ENCODE results near the gene ZNF577. TPM values are rescaled to one million over a fixed set of nuclear protein-coding genes. Genes with fewer than 3 reads are reported as not detected.
A peak's percentile ranks its signal among the peaks of the same experiment; 100 is the strongest.

ZNF577 gene
- total and polyA plus RNA-seq, 2 of the 13 experiments (the other 11 are each of a cell fraction or from before 2014, with no cell fraction given), result 5.7 to 7.6 TPM

DNA sequence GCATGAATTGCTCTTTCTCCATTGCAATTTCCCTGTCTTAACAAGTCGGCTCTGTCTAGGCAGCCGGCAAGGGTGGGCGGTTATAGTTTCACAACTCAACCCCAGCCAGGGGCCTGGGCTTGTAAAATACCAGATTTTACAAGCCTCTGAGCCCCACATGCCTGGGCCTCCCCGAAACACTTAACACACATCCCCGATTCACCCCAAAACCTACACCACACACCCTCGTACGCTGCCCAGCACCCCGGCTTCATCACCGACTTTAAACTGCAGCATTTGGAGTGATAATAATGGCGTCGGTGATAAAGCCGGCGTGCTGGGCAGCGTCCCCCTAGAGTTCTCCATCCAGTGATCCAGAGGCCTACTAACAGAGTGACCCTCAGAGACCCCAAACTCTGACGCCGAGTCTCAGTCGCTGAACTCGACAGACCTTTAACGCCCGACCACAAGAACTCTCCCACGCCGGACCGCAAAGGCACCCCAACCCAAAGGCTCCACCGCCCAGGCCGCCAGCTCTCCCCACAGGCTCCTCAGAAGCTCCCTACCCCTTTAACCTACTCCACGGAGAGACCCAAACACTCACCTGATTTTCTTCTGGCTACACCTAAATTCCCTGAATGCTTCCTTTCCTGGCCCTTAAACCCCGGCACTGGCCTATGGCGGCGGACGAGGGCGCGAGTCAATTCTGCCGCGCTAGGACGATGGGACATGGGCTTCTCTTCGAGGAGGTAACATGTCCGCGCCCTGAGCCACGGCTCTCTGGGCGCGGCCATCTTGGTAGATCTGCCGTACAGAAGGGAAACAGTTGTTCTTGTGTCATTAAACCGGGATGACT is 16.8 kb upstream of the ZNF577 start, which contains the start of gene ZNF649 (continued):
- TF ChIP-seq AHDC1 (CRISPR knock-in tag; IDR thresholded peaks at IDR 0.05; ENCODE audit: borderline replicate concordance), result no peak
- TF ChIP-seq FOXM1 (CRISPR knock-in tag; IDR thresholded peaks at IDR 0.05), result no peak
- peak; percentile 61; the same call in 1 of the 2 replicates for TF ChIP-seq ZNF230 (CRISPR knock-in tag; IDR thresholded peaks at IDR 0.05)
- TF ChIP-seq, protein P1, sequence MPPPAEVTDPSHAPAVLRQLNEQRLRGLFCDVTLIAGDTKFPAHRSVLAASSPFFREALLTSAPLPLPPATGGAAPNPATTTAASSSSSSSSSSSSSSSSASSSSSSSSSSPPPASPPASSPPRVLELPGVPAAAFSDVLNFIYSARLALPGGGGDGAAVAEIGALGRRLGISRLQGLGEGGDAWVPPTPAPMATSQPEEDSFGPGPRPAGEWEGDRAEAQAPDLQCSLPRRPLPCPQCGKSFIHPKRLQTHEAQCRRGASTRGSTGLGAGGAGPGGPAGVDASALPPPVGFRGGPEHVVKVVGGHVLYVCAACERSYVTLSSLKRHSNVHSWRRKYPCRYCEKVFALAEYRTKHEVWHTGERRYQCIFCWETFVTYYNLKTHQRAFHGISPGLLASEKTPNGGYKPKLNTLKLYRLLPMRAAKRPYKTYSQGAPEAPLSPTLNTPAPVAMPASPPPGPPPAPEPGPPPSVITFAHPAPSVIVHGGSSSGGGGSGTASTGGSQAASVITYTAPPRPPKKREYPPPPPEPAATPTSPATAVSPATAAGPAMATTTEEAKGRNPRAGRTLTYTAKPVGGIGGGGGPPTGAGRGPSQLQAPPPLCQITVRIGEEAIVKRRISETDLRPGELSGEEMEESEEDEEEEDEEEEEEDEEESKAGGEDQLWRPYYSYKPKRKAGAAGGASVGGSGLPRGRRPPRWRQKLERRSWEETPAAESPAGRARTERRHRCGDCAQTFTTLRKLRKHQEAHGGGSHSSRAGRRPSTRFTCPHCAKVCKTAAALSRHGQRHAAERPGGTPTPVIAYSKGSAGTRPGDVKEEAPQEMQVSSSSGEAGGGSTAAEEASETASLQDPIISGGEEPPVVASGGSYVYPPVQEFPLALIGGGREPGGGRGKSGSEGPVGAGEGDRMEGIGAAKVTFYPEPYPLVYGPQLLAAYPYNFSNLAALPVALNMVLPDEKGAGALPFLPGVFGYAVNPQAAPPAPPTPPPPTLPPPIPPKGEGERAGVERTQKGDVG (CRISPR knock-in tag; IDR thresholded peaks at IDR 0.05; ENCODE audit: borderline replicate concordance), result 0 out of 2 replicates have a peak, but pooled peaks have one; percentile 30
- TF ChIP-seq RFX3 (CRISPR knock-in tag; IDR thresholded peaks at IDR 0.05), result no peak
- no peak for TF ChIP-seq HNRNPK (IDR thresholded peaks at IDR 0.05; ENCODE audit: low read depth, low read length, poor library complexity, severe bottlenecking)
- no peak for TF ChIP-seq TMF1 (CRISPR knock-in tag; IDR thresholded peaks at IDR 0.05; ENCODE audit: low read depth)
- no peak for TF ChIP-seq MED1 (CRISPR knock-in tag; IDR thresholded peaks at IDR 0.05)
- TF ChIP-seq BRD4 (CRISPR knock-in tag; IDR thresholded peaks at IDR 0.05), result peak; percentile 63; the same call in 1 of the 2 replicates
- no peak for TF ChIP-seq ZFAT (CRISPR knock-in tag; conservative IDR thresholded peaks at IDR 0.05)
- no peak for TF ChIP-seq FOXC1 (CRISPR knock-in tag; IDR thresholded peaks at IDR 0.05; ENCODE audit: borderline replicate concordance)
- TF ChIP-seq, protein P2, sequence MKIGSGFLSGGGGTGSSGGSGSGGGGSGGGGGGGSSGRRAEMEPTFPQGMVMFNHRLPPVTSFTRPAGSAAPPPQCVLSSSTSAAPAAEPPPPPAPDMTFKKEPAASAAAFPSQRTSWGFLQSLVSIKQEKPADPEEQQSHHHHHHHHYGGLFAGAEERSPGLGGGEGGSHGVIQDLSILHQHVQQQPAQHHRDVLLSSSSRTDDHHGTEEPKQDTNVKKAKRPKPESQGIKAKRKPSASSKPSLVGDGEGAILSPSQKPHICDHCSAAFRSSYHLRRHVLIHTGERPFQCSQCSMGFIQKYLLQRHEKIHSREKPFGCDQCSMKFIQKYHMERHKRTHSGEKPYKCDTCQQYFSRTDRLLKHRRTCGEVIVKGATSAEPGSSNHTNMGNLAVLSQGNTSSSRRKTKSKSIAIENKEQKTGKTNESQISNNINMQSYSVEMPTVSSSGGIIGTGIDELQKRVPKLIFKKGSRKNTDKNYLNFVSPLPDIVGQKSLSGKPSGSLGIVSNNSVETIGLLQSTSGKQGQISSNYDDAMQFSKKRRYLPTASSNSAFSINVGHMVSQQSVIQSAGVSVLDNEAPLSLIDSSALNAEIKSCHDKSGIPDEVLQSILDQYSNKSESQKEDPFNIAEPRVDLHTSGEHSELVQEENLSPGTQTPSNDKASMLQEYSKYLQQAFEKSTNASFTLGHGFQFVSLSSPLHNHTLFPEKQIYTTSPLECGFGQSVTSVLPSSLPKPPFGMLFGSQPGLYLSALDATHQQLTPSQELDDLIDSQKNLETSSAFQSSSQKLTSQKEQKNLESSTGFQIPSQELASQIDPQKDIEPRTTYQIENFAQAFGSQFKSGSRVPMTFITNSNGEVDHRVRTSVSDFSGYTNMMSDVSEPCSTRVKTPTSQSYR (CRISPR knock-in tag; IDR thresholded peaks at IDR 0.05; ENCODE audit: borderline replicate concordance), result no peak
- TF ChIP-seq CC2D1A (CRISPR knock-in tag; IDR thresholded peaks at IDR 0.05), result no peak
- TF ChIP-seq, protein P3, sequence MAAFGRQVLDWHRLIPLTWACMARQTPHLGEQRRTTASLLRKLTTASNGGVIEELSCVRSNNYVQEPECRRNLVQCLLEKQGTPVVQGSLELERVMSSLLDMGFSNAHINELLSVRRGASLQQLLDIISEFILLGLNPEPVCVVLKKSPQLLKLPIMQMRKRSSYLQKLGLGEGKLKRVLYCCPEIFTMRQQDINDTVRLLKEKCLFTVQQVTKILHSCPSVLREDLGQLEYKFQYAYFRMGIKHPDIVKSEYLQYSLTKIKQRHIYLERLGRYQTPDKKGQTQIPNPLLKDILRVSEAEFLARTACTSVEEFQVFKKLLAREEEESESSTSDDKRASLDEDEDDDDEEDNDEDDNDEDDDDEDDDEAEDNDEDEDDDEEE (CRISPR knock-in tag; IDR thresholded peaks at IDR 0.05), result 0 out of 2 replicates have a peak, but pooled peaks have one; percentile 66
- no peak for TF ChIP-seq ZBTB1 (CRISPR knock-in tag; IDR thresholded peaks at IDR 0.05; ENCODE audit: borderline replicate concordance)
